ENCODE data around the gene TEN1. TPM values are rescaled to one million over a fixed set of nuclear protein-coding genes. Genes with fewer than 3 reads are reported as not detected.

Gene TEN1
- total and polyA plus RNA-seq, 9 of the 15 experiments (the other 6 are each of a cell fraction or from before 2014, with no cell fraction given) = 1.3 to 25.7 (median 10.1) TPM

GRCh38 chr17:75970011-75970523, 9.0 kb upstream of the TEN1 start (continued):
- no peak for TF ChIP-seq REST (IDR thresholded peaks at IDR 0.05; ENCODE audit: borderline replicate concordance)
- no peak for TF ChIP-seq REST (CRISPR knock-in tag; IDR thresholded peaks at IDR 0.05; ENCODE audit: low read depth)
- TF ChIP-seq ZBTB40 (IDR thresholded peaks at IDR 0.05) = peak; percentile 46; the same call in 1 of the 2 replicates
- TF ChIP-seq ZBTB40 (CRISPR knock-in tag; IDR thresholded peaks at IDR 0.05) = no peak
- TF ChIP-seq ZNF197 (CRISPR knock-in tag; IDR thresholded peaks at IDR 0.05; ENCODE audit: low read depth) = peak; percentile 30; the same call in 1 of the 2 replicates
- peak; percentile 99 for TF ChIP-seq ARID1B (IDR thresholded peaks at IDR 0.05)
- no peak for TF ChIP-seq ZBTB26 (CRISPR knock-in tag; IDR thresholded peaks at IDR 0.05)
- no peak for TF ChIP-seq ZSCAN29 (IDR thresholded peaks at IDR 0.05)
- no peak for TF ChIP-seq ELK3 (CRISPR knock-in tag; IDR thresholded peaks at IDR 0.05)
